ENCODE data around the gene SVIL. TPM values are rescaled to one million over a fixed set of nuclear protein-coding genes. Genes with fewer than 3 reads are reported as not detected.
A peak's percentile ranks its signal among the peaks of the same experiment; 100 is the strongest.

SVIL gene
- total RNA-seq, 4 donors from 2014 or later: 30.3 to 84.3 (median 62.5) TPM

DNA sequence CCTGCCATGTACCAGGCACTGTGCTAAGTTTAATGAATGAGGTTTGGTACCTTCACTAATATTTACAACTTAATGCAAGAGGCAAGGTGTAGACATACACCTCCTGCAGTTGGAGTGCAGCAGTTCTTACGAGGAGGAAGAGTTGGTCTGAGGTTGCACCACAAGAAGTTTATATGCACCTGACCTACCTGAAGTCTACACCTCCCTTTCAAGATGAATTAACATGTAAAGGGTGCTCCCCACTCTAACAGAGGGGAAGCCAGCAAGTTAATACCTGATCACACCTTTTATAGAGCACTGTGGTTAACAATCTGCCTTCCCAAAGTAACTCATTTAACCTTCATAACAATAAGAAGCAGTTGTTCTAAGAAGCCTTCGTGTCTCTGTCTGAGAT, 225.9 kb downstream of the SVIL start:
- H3K4me3 ChIP-seq: peak overlapping the region; percentile 66 to 87 (median 73)
- H3K36me3 ChIP-seq: no peaks in the 10 kb centered on the region
- H3K4me1 ChIP-seq: peaks cover 0 to 13% (median 0%) of the 10 kb centered on the region in 4 donors
- peak overlapping the region; percentile 73 to 98 (median 87) for H3K27ac ChIP-seq
- H3K9me3 ChIP-seq: no peaks in the 10 kb centered on the region
- DNase-seq: no peak
- TF ChIP-seq, protein P1, sequence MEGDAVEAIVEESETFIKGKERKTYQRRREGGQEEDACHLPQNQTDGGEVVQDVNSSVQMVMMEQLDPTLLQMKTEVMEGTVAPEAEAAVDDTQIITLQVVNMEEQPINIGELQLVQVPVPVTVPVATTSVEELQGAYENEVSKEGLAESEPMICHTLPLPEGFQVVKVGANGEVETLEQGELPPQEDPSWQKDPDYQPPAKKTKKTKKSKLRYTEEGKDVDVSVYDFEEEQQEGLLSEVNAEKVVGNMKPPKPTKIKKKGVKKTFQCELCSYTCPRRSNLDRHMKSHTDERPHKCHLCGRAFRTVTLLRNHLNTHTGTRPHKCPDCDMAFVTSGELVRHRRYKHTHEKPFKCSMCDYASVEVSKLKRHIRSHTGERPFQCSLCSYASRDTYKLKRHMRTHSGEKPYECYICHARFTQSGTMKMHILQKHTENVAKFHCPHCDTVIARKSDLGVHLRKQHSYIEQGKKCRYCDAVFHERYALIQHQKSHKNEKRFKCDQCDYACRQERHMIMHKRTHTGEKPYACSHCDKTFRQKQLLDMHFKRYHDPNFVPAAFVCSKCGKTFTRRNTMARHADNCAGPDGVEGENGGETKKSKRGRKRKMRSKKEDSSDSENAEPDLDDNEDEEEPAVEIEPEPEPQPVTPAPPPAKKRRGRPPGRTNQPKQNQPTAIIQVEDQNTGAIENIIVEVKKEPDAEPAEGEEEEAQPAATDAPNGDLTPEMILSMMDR (IDR thresholded peaks at IDR 0.05): no peak
- no peak for TF ChIP-seq POLR2A (IDR thresholded peaks at IDR 0.05)
- H3K27me3 ChIP-seq: no peaks in the 10 kb centered on the region

Small RNA genes lying within 50 kb of the gene (small RNA-seq; reads per million reads assigned to genes)
- gene MIR604: 0 reads per million in 2 donors
- 0 reads per million in 2 donors for gene MIR938
- 0 reads per million in 2 donors for gene RF00105

All from Peyer's patch (tissue), 4 donors.